PC-3 (cell line): Measurements from ENCODE around the gene GIMD1. TPM values are rescaled to one million over a fixed set of nuclear protein-coding genes. Genes with fewer than 3 reads are reported as not detected.
"Not testable (repeated sequence)": the region's sequence is repeated elsewhere in the genome, so short reads cannot be mapped to it uniquely, and the experiment has no call there.

Experiments
- ATAC-seq: fragments of 200-7000 bp; cut with Tn5 transposase; 2 replicates; pipeline ENCODE4 v1.9.1; 2020; ENCODE audit warnings: mild to moderate bottlenecking, moderate library complexity
- Bru-seq: library from RNA; stranded (reverse); fragments of 400-500 nt; gene quantifications from one replicate; lab custom pipeline; 2021; lab: Mats Ljungman, UMichigan
- BruChase-seq, 2 experiments: library from RNA; stranded (reverse); fragments of 400-500 nt; gene quantifications; one replicate each; lab custom pipeline; 2021; lab: Mats Ljungman, UMichigan
- BruUV-seq: library from RNA; stranded (reverse); fragments of 400-500 nt; replicated peaks from 2 replicates; lab custom pipeline; 2021; lab: Mats Ljungman, UMichigan
- CTCF ChIA-PET: fragments of 300-600 bp; sonication (Branson Sonifier 250); formaldehyde crosslinking; loops from one replicate; lab custom pipeline; 2022; ENCODE audit warnings: antibody characterized with exemption; lab: Charles Lee
- POLR2A ChIA-PET: fragments of 300-600 bp; sonication (Branson Sonifier 250); formaldehyde crosslinking; loops from one replicate; lab custom pipeline; 2022; ENCODE audit warnings: antibody characterized with exemption; ENCODE audit not compliant: unreplicated experiment; lab: Charles Lee
- DNase-seq: peaks from one replicate; pipeline ENCODE4 v3.0.0-alpha.2; 2015
- H2AFZ ChIP-seq: fragments of 300-600 bp; sonication (generic); 2 replicates; pipeline ENCODE4 v1.6.0; 2016; ENCODE audit warnings: antibody characterized with exemption, low read length
- H3F3A ChIP-seq: fragments of 300-600 bp; sonication (generic); one replicate; pipeline ENCODE4 v1.6.0; 2017; ENCODE audit warnings: antibody characterized with exemption, low read length, control low read depth, mild to moderate bottlenecking; ENCODE audit not compliant: unreplicated experiment
- H3K27ac ChIP-seq: fragments of 300-600 bp; sonication (generic); 2 replicates; pipeline ENCODE4 v1.5.1; 2016; ENCODE audit warnings: mild to moderate bottlenecking, low read length
- H3K27me3 ChIP-seq: fragments of 300-600 bp; sonication (generic); 2 replicates; pipeline ENCODE4 v1.6.1; 2016; ENCODE audit warnings: low read length, mixed read lengths
- H3K36me3 ChIP-seq: fragments of 300-600 bp; sonication (generic); 2 replicates; pipeline ENCODE4 v1.6.1; 2016; ENCODE audit warnings: low read depth, mixed run types, low read length, mixed read lengths
- H3K4me1 ChIP-seq: fragments of 300-600 bp; sonication (generic); 2 replicates; pipeline ENCODE4 v1.5.1; 2016; ENCODE audit warnings: low read length; ENCODE audit not compliant: insufficient read depth
- H3K4me2 ChIP-seq: fragments of 300-600 bp; sonication (generic); 2 replicates; pipeline ENCODE4 v1.6.0; 2016; ENCODE audit warnings: low read length
- H3K4me3 ChIP-seq: fragments of 300-600 bp; sonication (generic); 2 replicates; pipeline ENCODE4 v1.5.1; 2016; ENCODE audit warnings: mild to moderate bottlenecking, low read length, mixed read lengths
- H3K79me2 ChIP-seq: fragments of 300-600 bp; sonication (generic); 2 replicates; pipeline ENCODE4 v1.6.1; 2017; ENCODE audit warnings: low read length, mixed read lengths
- H3K9ac ChIP-seq: fragments of 300-600 bp; sonication (generic); 2 replicates; pipeline ENCODE4 v1.6.0; 2016; ENCODE audit warnings: mild to moderate bottlenecking, low read length
- H3K9me2 ChIP-seq: fragments of 300-600 bp; sonication (generic); replicated peaks from 2 replicates; pipeline ENCODE4 v1.6.1; 2016; ENCODE audit warnings: mixed run types, low read length, mixed read lengths
- H3K9me3 ChIP-seq: fragments of 300-600 bp; sonication (generic); 2 replicates; pipeline ENCODE4 v1.6.1; 2016; ENCODE audit warnings: low read length, mixed read lengths
- H4K20me1 ChIP-seq: fragments of 300-600 bp; sonication (generic); 2 replicates; pipeline ENCODE4 v1.6.1; 2016; ENCODE audit warnings: low read length, mixed read lengths
- CTCF ChIP-seq: fragments of 300-600 bp; sonication (generic); conservative IDR thresholded peaks from 2 replicates; pipeline ENCODE4 v1.5.1; 2017; ENCODE audit warnings: antibody characterized with exemption, low read depth, mild to moderate bottlenecking, low read length
- EZH2 ChIP-seq: fragments of 300-600 bp; sonication (generic); IDR thresholded peaks from one replicate; pipeline ENCODE4 v1.6.1; 2017; ENCODE audit warnings: antibody characterized with exemption, mild to moderate bottlenecking, low read length; ENCODE audit not compliant: unreplicated experiment
- EZH2phosphoT487 ChIP-seq: fragments of 300-600 bp; sonication (generic); IDR thresholded peaks from 2 replicates; pipeline ENCODE4 v1.6.1; 2018; ENCODE audit warnings: mild to moderate bottlenecking, antibody characterized with exemption, low read length, borderline replicate concordance
- intact Hi-C: fragments of 100-400 bp; cut with micrococcal nuclease; formaldehyde crosslinking; loops from 2 replicates; pipeline ENCODE4 v1.9.0; 2023
- long read RNA-seq: library from polyadenylated mRNA; unstranded; transcript quantifications from one replicate; pipeline ENCODE4 v2.0.0, GENCODE V29; 2021; ENCODE audit not compliant: unreplicated experiment
- total RNA-seq: library from RNA; depleted of rRNA; stranded (reverse); fragments of >200 nt; gene quantifications from 2 replicates; pipeline ENCODE4 v1.2.3, GENCODE V29; 2014; rRNA removed

The GIMD1 gene
- total RNA-seq, result 0.22 TPM in 1 of 2 replicates, not detected in the other
- not detected for Bru-seq, nascent RNA
- not detected for BruChase-seq, experiment 1, labeled RNA remaining after a 6-hour chase
- BruChase-seq, experiment 2, labeled RNA remaining after a 2-hour chase, result not detected
- long read RNA-seq, result 0 reads

- Histone ChIP-seq H2AFZ (no peak within 1 kb of the TSS), H3K36me3 (no peaks in the 10 kb centered on the region), H3K4me1 (peaks cover 8% of the 10 kb centered on the region), H3K9me2 (no peaks in the 10 kb centered on the region), H3K4me3 (no peak within 1 kb of the TSS), H3K4me2 (0 out of 2 replicates have a peak within 1 kb of the TSS, but pooled peaks have one; percentile 31), H3F3A (no peaks in the 10 kb centered on the region), H4K20me1 (no peaks in the 10 kb centered on the region), H3K27ac (no peak within 1 kb of the TSS), H3K9me3 (no peaks in the 10 kb centered on the region), H3K9ac (no peak within 1 kb of the TSS), H3K79me2 (no peaks in the 10 kb centered on the region), H3K27me3 (no peaks in the 10 kb centered on the region)
- POLR2A ChIA-PET, result no interaction called here
- intact Hi-C loops, result loop anchor here (1.0 to 5.0 kb wide), 3 partner anchors 101 to 441 kb away; no protein-coding TSS in a partner anchor
- TF ChIP-seq EZH2phosphoT487 (no peak), CTCF (no peak), EZH2 (no peak)
- no peak for ATAC-seq
- DNase-seq, result no peak
- BruUV-seq, result no TSS peak
- CTCF ChIA-PET, result no interaction called here
Measured at GRCh38 chr4:106368678-106369077, at the start of gene GIMD1. Gene GIMD1, minus strand, starts transcription at chr4:106368778. Its CDS starts 1,343 bp downstream, at chr4:106367435.

GRCh38 chr4:106414366-106414765, 45.8 kb upstream of the GIMD1 start:
- ChIA-PET POLR2A (no interaction called here), CTCF (interaction anchor here (0.5 kb wide), 1 partner anchor 90 kb away, joined by 3 read pairs; no protein-coding TSS in a partner anchor)
- no TSS peak for BruUV-seq
- no peaks in the 10 kb centered on the region for H3F3A ChIP-seq
- peak overlapping the region; percentile 50; the same call in 1 of the 2 replicates for H3K4me2 ChIP-seq
- DNase-seq, result peak; percentile 86
- no peaks in the 10 kb centered on the region for H3K79me2 ChIP-seq
- no peaks in the 10 kb centered on the region for H3K9me2 ChIP-seq
- peak overlapping the region; percentile 62 for H3K27ac ChIP-seq
- no peak overlapping the region for H2AFZ ChIP-seq
- no peak for TF ChIP-seq EZH2phosphoT487
- no peaks in the 10 kb centered on the region for H4K20me1 ChIP-seq
- H3K4me3 ChIP-seq, result no peak overlapping the region
- peaks cover 7% of the 10 kb centered on the region; the same call in 1 of the 2 replicates for H3K9me3 ChIP-seq
- peak; percentile 45 for ATAC-seq
- peaks cover 29% of the 10 kb centered on the region for H3K4me1 ChIP-seq
- no peaks in the 10 kb centered on the region for H3K27me3 ChIP-seq
- intact Hi-C loops, result loop anchor here (5.0 kb wide), 1 partner anchor 42 kb away; no protein-coding TSS in a partner anchor
- no peak overlapping the region for H3K9ac ChIP-seq
- peaks cover 3% of the 10 kb centered on the region; the same call in 1 of the 2 replicates for H3K36me3 ChIP-seq

- Histone ChIP-seq H3K4me3 (peak overlapping the region; percentile 63), H4K20me1 (no peaks in the 10 kb centered on the region), H3K79me2 (no peaks in the 10 kb centered on the region), H2AFZ (peak overlapping the region; percentile 82), H3K27ac (peak overlapping the region; percentile 94), H3K9me3 (peaks cover 7% of the 10 kb centered on the region; the same call in 1 of the 2 replicates), H3K4me2 (peak overlapping the region; percentile 78), H3K9me2 (no peaks in the 10 kb centered on the region), H3K9ac (peak overlapping the region; percentile 60), H3K4me1 (peaks cover 31% of the 10 kb centered on the region), H3K27me3 (no peaks in the 10 kb centered on the region), H3F3A (no peaks in the 10 kb centered on the region), H3K36me3 (peaks cover 3% of the 10 kb centered on the region; the same call in 1 of the 2 replicates)
- intact Hi-C loops, result loop anchor here (5.0 kb wide), 1 partner anchor 38 kb away; no protein-coding TSS in a partner anchor
- ATAC-seq (peak; percentile 80), DNase-seq (peak; percentile 84)
- ChIA-PET CTCF (no interaction called here), POLR2A (no interaction called here)
- BruUV-seq, result no TSS peak
- TF ChIP-seq CTCF (no peak), EZH2phosphoT487 (no peak), EZH2 (no peak)
Measured at GRCh38 chr4:106409901-106410889, 41.6 kb upstream of the GIMD1 start.

GRCh38 chr4:106408004-106408403, 39.4 kb upstream of the GIMD1 start:
- peaks cover 19% of the 10 kb centered on the region for H3K4me1 ChIP-seq
- POLR2A ChIA-PET, result not testable (repeated sequence)

More at GRCh38 chr4:106408004-106408403, 39.4 kb upstream of the GIMD1 start:
- H3K9ac ChIP-seq, H3K9me2 ChIP-seq, ATAC-seq, DNase-seq, H3K36me3 ChIP-seq, H2AFZ ChIP-seq, H3K4me3 ChIP-seq, H3F3A ChIP-seq, H3K27me3 ChIP-seq, intact Hi-C loops, H3K27ac ChIP-seq, BruUV-seq, H3K79me2 ChIP-seq, H3K9me3 ChIP-seq, H4K20me1 ChIP-seq, H3K4me2 ChIP-seq, CTCF ChIA-PET: not testable (repeated sequence)
